DND-41 (cell line): ENCODE measurements around the gene SMG6.
A peak's percentile ranks its signal among the peaks of the same experiment; 100 is the strongest.

Experiments used
- ATAC-seq: fragments of 200-7000 bp; cut with Tn5 transposase; 3 replicates; pipeline ENCODE4 v1.9.1; 2021; ENCODE audit warnings: low read depth; ENCODE audit not compliant: insufficient read depth
- DNase-seq: peaks from one replicate; pipeline ENCODE4 v3.0.0-alpha.2; 2020
- H2AFZ ChIP-seq: 2 replicates; pipeline ENCODE4 v1.6.0; 2012; ENCODE audit warnings: low read depth, low read length
- H3K27ac ChIP-seq: 2 replicates; pipeline ENCODE4 v1.5.1; 2012; ENCODE audit warnings: low read length, inconsistent platforms
- H3K27me3 ChIP-seq: fragments of 200-600 bp; sonication (generic); 2 replicates; pipeline ENCODE4 v1.6.0; 2012; ENCODE audit warnings: low read length, mild to moderate bottlenecking, inconsistent platforms; ENCODE audit not compliant: insufficient read depth, poor library complexity
- H3K36me3 ChIP-seq: 2 replicates; pipeline ENCODE4 v1.5.1; 2012; ENCODE audit warnings: low read length, inconsistent platforms; ENCODE audit not compliant: insufficient read depth
- H3K4me1 ChIP-seq: 2 replicates; pipeline ENCODE4 v1.5.1; 2012; ENCODE audit warnings: mild to moderate bottlenecking, low read length; ENCODE audit not compliant: insufficient read depth
- H3K4me2 ChIP-seq: 2 replicates; pipeline ENCODE4 v1.6.0; 2012; ENCODE audit warnings: mild to moderate bottlenecking, moderate library complexity, low read length, inconsistent platforms; ENCODE audit not compliant: insufficient read depth
- H3K4me3 ChIP-seq, 2 experiments: fragments of 200-600 bp in 1 of 2; shearing (Covaris generic) in 1 of 2; 2 replicates each; pipeline ENCODE4 v1.5.1; 2012 to 2016; ENCODE audit warnings: inconsistent platforms in 2 of 2, low read length in 2 of 2, mild to moderate bottlenecking in 2 of 2, low read depth in 1 of 2, moderate library complexity in 1 of 2
- H3K79me2 ChIP-seq: 2 replicates; pipeline ENCODE4 v1.6.0; 2012; ENCODE audit warnings: low read length, inconsistent platforms; ENCODE audit not compliant: insufficient read depth
- H3K9ac ChIP-seq: 2 replicates; pipeline ENCODE4 v1.6.0; 2012; ENCODE audit warnings: low read depth, mild to moderate bottlenecking, inconsistent platforms, low read length, moderate library complexity
- H3K9me3 ChIP-seq: 2 replicates; pipeline ENCODE4 v1.5.1; 2012; ENCODE audit warnings: low read length, moderate library complexity, mild to moderate bottlenecking, inconsistent platforms; ENCODE audit not compliant: insufficient read depth, severe bottlenecking
- H4K20me1 ChIP-seq: 2 replicates; pipeline ENCODE4 v1.6.0; 2012; ENCODE audit warnings: low read length; ENCODE audit not compliant: insufficient read depth
- EZH2 ChIP-seq: IDR thresholded peaks from 3 replicates; pipeline ENCODE4 v1.6.1; 2012; ENCODE audit warnings: borderline replicate concordance, low read depth, mild to moderate bottlenecking, moderate library complexity, low read length, inconsistent platforms; ENCODE audit not compliant: severe bottlenecking
- TF ChIP-seq, protein P1 (sequence below): IDR thresholded peaks from 2 replicates; pipeline ENCODE4 v1.5.1; 2012; ENCODE audit warnings: borderline replicate concordance, low read length, moderate library complexity, mild to moderate bottlenecking; ENCODE audit not compliant: poor library complexity, severe bottlenecking; ENCODE audit errors: extremely low read depth

SMG6 gene

DNA sequence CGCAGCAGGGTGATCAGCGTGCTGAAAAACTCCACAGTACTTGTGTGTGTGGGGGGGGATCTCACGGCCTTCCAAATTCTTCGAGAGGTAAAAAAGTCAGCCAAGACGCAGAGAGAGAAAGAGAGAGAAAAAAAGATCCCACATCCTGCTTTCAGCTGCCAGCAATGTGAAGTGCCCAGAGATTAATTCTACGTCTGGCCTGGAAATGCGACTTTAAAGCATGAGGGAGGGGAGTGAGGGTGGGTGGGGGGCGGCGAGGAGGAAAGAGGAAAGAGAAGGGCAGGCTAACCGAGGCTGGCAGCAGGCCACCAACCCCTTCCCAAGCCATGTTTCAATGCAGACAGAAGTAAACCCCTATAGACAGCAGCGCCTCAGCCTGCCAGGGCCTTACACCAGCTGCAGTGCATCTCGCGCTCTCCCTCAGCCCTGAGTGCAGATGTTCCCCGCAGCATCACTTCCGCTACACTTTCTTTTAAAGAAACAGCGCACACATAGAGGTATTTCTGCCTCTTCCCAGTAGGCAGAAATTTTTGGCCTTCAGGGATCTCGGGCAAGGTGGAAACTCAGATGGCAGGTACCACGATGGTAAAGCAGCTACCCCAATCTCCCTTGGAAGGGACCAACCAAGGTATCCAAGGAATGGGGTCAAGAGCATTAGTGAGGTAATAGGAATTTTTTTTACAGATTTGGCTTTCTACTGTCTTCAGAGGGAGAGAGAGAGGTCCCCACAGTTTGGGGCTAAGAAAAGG, 87.8 kb downstream of the SMG6 start:
- ATAC-seq (peak; percentile 97), DNase-seq (peak; percentile 92)
- Histone ChIP-seq H4K20me1 (no peaks in the 10 kb centered on the region), H3K36me3 (peaks cover 18% of the 10 kb centered on the region), H3K27me3 (no peaks in the 10 kb centered on the region), H3K27ac (peak overlapping the region; percentile 91), H3K4me3 (peak overlapping the region; percentile 13 to 53; a peak in 3 of 4 replicates), H3K4me2 (peak overlapping the region; percentile 68), H3K79me2 (peaks cover 42% of the 10 kb centered on the region), H3K9me3 (no peaks in the 10 kb centered on the region), H3K4me1 (peaks cover 40% of the 10 kb centered on the region), H3K9ac (peak overlapping the region; percentile 56), H2AFZ (peak overlapping the region; percentile 67)
- TF ChIP-seq, protein P1, sequence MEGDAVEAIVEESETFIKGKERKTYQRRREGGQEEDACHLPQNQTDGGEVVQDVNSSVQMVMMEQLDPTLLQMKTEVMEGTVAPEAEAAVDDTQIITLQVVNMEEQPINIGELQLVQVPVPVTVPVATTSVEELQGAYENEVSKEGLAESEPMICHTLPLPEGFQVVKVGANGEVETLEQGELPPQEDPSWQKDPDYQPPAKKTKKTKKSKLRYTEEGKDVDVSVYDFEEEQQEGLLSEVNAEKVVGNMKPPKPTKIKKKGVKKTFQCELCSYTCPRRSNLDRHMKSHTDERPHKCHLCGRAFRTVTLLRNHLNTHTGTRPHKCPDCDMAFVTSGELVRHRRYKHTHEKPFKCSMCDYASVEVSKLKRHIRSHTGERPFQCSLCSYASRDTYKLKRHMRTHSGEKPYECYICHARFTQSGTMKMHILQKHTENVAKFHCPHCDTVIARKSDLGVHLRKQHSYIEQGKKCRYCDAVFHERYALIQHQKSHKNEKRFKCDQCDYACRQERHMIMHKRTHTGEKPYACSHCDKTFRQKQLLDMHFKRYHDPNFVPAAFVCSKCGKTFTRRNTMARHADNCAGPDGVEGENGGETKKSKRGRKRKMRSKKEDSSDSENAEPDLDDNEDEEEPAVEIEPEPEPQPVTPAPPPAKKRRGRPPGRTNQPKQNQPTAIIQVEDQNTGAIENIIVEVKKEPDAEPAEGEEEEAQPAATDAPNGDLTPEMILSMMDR: peak; percentile 47
- TF ChIP-seq EZH2: no peak

DNA sequence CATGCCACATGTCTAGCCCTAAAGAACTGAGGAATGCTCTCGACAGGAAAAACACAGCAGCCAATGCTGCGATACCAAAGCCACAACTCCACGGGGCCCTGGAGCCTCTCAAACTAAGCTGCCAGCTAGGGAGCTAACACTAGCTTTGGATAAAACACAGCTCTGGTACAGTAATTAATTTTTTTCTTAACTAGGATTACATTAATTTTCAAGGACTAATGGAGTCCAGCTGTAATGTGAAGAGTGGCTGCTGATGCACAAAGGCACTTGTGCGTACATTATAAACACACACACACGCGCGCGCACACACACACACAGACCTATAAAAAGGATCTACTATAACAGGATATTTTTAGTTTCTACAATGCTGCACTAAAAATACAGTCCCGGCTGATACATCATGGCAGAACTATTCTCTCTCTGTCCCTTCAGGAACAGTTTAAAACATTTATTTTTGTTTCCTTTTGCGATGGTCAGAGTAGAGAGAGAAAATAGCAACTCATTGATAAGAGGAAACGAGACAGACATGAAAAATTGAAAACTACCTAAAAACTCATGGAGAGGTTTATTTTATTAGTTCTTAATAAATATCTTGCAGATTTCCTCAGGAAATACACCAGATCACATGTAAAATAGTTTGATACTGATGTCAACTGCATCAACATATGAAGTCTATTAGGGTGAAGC, 88.5 kb downstream of the SMG6 start:
- H2AFZ ChIP-seq: peak overlapping the region; percentile 12; the same call in 1 of the 2 replicates
- no peaks in the 10 kb centered on the region for H3K27me3 ChIP-seq
- peaks cover 40% of the 10 kb centered on the region for H3K4me1 ChIP-seq
- peak overlapping the region; percentile 91 for H3K27ac ChIP-seq
- ATAC-seq (peak; percentile 18; the same call in 1 of the 3 replicates), DNase-seq (peak; percentile 57)
- peak overlapping the region; percentile 12 to 53; a peak in 3 of 4 replicates for H3K4me3 ChIP-seq
- TF ChIP-seq, protein P1: no peak
- no peak for TF ChIP-seq EZH2
- H3K79me2 ChIP-seq: peaks cover 47% of the 10 kb centered on the region
- peak overlapping the region; percentile 68 for H3K4me2 ChIP-seq
- no peaks in the 10 kb centered on the region for H4K20me1 ChIP-seq
- H3K9me3 ChIP-seq: no peaks in the 10 kb centered on the region
- H3K9ac ChIP-seq: peak overlapping the region; percentile 56
- H3K36me3 ChIP-seq: peaks cover 21% of the 10 kb centered on the region

GRCh38 chr17:2214047-2214928, 89.3 kb downstream of the SMG6 start:
- Histone ChIP-seq H3K27me3 (no peaks in the 10 kb centered on the region), H3K27ac (peak overlapping the region; percentile 91), H3K4me2 (peak overlapping the region; percentile 68), H3K36me3 (peaks cover 27% of the 10 kb centered on the region), H4K20me1 (no peaks in the 10 kb centered on the region), H3K79me2 (peaks cover 51% of the 10 kb centered on the region), H3K4me3 (peak overlapping the region in 1 of 2 experiments; percentile 53; a peak in 1 of 4 replicates), H3K9ac (peak overlapping the region; percentile 56), H2AFZ (no peak overlapping the region), H3K4me1 (peaks cover 40% of the 10 kb centered on the region), H3K9me3 (no peaks in the 10 kb centered on the region)
- no peak for TF ChIP-seq EZH2
- TF ChIP-seq, protein P1: no peak
- no peak for ATAC-seq
- no peak for DNase-seq
